Measurements from ENCODE around the gene RARG. TPM values are rescaled to one million over a fixed set of nuclear protein-coding genes. Genes with fewer than 3 reads are reported as not detected.
"Not testable (repeated sequence)": the region's sequence is repeated elsewhere in the genome, so short reads cannot be mapped to it uniquely, and the experiment has no call there.

The RARG gene
- total and polyA plus RNA-seq, 9 donors, result 8.7 to 37.0 (median 25.8) TPM

DNA sequence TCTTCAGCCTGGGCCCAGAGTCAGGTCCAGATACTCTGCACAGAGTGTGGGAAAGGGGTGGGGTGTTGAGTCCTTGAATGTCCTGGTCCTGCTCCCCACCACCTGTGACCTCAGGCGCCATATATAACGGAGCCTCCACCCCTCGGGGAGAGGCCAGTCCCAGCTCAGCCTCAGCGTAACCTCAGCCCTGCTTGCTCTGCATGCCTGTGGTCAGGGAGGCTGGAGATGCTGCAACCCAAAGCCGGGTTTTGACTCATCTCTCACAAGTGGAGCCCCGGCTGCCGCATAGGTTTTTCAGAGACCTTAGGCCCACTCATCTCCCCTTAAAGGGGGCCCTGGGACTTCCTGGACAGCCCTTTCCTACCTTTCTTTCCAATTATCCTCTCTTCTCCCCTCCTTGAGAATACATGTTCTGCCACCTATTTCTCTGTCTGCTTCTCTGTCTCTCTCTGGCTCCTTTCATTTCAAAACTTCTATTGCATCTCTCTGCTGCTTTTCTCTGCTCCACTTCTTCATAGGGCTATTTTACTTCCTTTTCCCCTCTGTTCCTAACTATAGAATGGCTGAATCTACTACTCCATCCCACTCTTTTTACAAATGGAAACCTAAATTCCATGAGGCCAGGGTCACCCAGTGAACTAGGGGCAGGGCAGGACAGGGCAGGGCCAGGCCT is 26.1 kb downstream of the RARG start:
- WGBS, 3 donors, result 42 to 61% (median 59%) methylated on average over 7 of the region's 7 CpGs

DNA sequence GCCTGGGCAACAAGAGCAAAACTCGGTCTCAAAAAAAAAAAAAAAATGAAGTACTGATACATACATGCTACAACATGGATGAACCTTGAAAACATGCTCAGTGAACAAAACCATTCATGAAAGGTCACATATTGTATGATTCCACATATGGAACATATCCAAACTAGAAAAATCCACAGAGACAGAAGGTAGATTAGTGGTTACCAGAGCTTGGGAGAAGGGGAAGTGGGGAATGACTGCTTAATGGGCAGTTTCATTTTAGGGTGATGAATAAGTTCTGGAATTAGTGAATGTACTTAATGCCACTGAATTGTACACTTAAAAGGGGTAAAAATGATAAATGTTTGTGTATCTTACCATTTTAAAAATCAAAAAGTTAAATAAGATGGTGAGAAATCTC is 27.7 kb downstream of the RARG start:
- no peak for DNase-seq
- Histone ChIP-seq H3K4me3 (no peak overlapping the region), H3K27ac (no peak overlapping the region), H3K9me3 (no peaks in the 10 kb centered on the region), H3K27me3 (no peaks in the 10 kb centered on the region), H3K36me3 (no peaks in the 10 kb centered on the region), H3K4me1 (ENCODE audit: insufficient read depth) (peaks cover 7% of the 10 kb centered on the region)
- intact Hi-C loops (cut with DNase I), result no loop called here
- 93 to 100% (median 95%) methylated on average over 1 of the region's 1 CpG for WGBS, 3 donors
- TF ChIP-seq EP300 (IDR thresholded peaks at IDR 0.05), result no peak

More for the DNA sequence above, 26.1 kb downstream of the RARG start:
- Histone ChIP-seq H3K27ac (no peak overlapping the region), H3K4me3 (no peak overlapping the region), H3K27me3 (no peaks in the 10 kb centered on the region), H3K36me3 (no peaks in the 10 kb centered on the region), H3K4me1 (ENCODE audit: insufficient read depth) (peaks cover 7% of the 10 kb centered on the region), H3K9me3 (no peaks in the 10 kb centered on the region)
- intact Hi-C loops (cut with DNase I), result no loop called here
- TF ChIP-seq POLR2A (IDR thresholded peaks at IDR 0.05), result no peak
- no peak for TF ChIP-seq EP300 (IDR thresholded peaks at IDR 0.05)
- TF ChIP-seq, protein P1, sequence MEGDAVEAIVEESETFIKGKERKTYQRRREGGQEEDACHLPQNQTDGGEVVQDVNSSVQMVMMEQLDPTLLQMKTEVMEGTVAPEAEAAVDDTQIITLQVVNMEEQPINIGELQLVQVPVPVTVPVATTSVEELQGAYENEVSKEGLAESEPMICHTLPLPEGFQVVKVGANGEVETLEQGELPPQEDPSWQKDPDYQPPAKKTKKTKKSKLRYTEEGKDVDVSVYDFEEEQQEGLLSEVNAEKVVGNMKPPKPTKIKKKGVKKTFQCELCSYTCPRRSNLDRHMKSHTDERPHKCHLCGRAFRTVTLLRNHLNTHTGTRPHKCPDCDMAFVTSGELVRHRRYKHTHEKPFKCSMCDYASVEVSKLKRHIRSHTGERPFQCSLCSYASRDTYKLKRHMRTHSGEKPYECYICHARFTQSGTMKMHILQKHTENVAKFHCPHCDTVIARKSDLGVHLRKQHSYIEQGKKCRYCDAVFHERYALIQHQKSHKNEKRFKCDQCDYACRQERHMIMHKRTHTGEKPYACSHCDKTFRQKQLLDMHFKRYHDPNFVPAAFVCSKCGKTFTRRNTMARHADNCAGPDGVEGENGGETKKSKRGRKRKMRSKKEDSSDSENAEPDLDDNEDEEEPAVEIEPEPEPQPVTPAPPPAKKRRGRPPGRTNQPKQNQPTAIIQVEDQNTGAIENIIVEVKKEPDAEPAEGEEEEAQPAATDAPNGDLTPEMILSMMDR (IDR thresholded peaks at IDR 0.05), result no peak
- no peak for DNase-seq

DNA sequence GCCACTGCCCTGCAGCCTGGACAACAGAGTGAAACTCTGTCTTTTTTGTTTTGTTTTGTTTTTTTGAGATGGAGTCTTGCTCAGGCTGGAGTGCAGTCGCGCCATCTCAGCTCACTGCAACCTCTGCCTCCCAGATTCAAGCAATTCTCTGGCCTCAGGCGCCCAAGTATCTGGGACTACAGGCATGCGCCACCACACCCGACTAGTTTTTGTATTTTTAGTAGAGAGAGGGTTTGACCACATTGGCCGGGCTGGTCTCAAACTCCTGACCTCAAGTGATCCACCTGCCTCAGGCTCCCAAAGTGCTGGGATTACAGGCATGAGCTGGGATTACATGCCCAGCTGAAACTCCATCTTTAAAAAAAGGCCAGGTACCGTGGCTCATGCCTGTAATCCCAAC is 29.7 kb downstream of the RARG start:
- H3K9me3 ChIP-seq; H3K4me3 ChIP-seq; H3K27me3 ChIP-seq; H3K36me3 ChIP-seq; H3K4me1 ChIP-seq (ENCODE audit: insufficient read depth); DNase-seq; intact Hi-C loops (cut with DNase I); H3K27ac ChIP-seq: not testable (repeated sequence)
- WGBS, 3 donors, result 85 to 89% (median 89%) methylated on average over 7 of the region's 7 CpGs

DNA sequence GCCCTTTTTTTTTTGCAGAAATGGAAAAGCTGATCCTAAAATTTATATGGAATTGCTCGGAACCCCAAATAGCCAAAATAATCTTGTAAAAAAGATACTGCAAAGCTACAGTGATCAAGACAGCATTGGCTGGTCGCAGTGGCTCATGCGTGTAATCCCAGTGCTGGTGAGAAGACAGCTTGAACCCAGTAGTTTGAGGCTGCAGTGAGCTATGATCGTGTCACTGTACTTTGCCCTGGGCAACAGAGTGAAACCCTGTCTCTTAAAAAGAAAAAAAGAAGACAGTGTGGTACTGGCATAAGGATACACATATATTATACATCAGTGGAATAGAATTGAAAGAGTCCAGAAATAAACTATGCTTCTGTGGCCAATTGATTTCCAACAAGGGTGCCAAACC is 30.4 kb downstream of the RARG start:
- Histone ChIP-seq H3K27me3 (no peaks in the 10 kb centered on the region), H3K4me3 (no peak overlapping the region), H3K4me1 (ENCODE audit: insufficient read depth) (peaks cover 9% of the 10 kb centered on the region), H3K9me3 (no peaks in the 10 kb centered on the region), H3K36me3 (no peaks in the 10 kb centered on the region), H3K27ac (no peak overlapping the region)
- WGBS, 3 donors, result 86 to 91% (median 91%) methylated on average over 4 of the region's 4 CpGs
- intact Hi-C loops (cut with DNase I), result no loop called here
- TF ChIP-seq, protein P1 (IDR thresholded peaks at IDR 0.05), result no peak
- TF ChIP-seq EP300 (IDR thresholded peaks at IDR 0.05), result no peak
- no peak for TF ChIP-seq POLR2A (IDR thresholded peaks at IDR 0.05)
- DNase-seq, result no peak

DNA sequence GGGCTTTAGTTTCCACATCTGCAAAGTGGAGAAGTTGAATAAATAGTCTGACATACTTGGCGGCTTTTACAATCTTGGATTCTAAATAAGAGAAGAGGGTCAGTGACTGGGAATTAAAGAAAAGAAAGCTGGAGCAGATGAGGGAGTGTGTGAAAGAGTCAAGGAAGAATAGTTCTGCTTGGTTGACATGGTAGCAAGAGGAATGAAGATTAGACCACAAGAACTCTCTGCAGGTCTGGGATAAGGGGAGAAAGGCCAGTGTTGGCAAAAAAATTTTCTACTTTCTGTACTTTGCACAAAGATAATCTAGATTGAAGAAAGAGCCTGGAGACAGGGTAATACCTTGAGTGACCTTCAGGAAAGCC is 30.9 kb downstream of the RARG start:
- DNase-seq, result no peak
- WGBS, 3 donors, result 59 to 87% (median 74%) methylated on average over 1 of the region's 1 CpG
- Histone ChIP-seq H3K27ac (no peak overlapping the region), H3K4me1 (ENCODE audit: insufficient read depth) (peaks cover 9% of the 10 kb centered on the region), H3K36me3 (no peaks in the 10 kb centered on the region), H3K9me3 (no peaks in the 10 kb centered on the region), H3K27me3 (no peaks in the 10 kb centered on the region), H3K4me3 (no peak overlapping the region)
- TF ChIP-seq EP300 (IDR thresholded peaks at IDR 0.05), result no peak
- TF ChIP-seq, protein P1 (IDR thresholded peaks at IDR 0.05), result no peak
- no peak for TF ChIP-seq POLR2A (IDR thresholded peaks at IDR 0.05)
- intact Hi-C loops (cut with DNase I), result no loop called here
